ENCODE measurements around the gene ZNF473. TPM values are rescaled to one million over a fixed set of nuclear protein-coding genes. Genes with fewer than 3 reads are reported as not detected.
"Not testable (repeated sequence)": the region's sequence is repeated elsewhere in the genome, so short reads cannot be mapped to it uniquely, and the experiment has no call there.

The ZNF473 gene
- total RNA-seq, 1 donor from 2014 or later: 10.2 TPM

DNA sequence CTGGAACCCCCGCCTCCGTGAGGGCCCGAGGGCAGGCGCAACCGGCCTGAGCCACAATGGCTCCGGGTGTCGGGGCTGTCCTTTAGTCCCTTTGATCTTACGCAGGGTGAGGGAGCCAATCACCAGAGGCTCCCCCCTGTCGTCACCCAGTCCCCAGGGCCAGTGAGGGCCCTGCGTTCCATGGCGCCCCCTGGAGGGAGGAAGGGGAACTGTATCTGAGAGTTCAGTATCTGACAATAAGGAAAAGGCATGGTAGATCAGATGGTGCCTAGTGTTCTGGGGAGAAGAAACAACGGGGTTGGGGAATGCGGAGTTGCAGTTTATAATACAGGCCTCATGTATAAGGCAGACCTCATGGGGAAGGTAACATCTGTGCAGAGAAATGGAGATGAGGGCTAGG is 75.1 kb downstream of the ZNF473 start:
- not testable (repeated sequence) for H3K4me3 ChIP-seq (ENCODE audit: low read depth, low read length); DNase-seq (ENCODE audit: low read depth); H3K36me3 ChIP-seq (ENCODE audit: control insufficient read depth, insufficient read depth, low read length); H3K27me3 ChIP-seq (ENCODE audit: control insufficient read depth, insufficient read depth, low read length)

Other genes starting within 250 kb of the ZNF473 start
- 13.2 and 14.8 TPM in 2 replicates for gene FUZ, start 212.7 kb upstream of the ZNF473 start, total RNA-seq
- gene MED25, start 207.7 kb upstream of the ZNF473 start, total RNA-seq: 31.6 and 34.5 TPM in 2 replicates
- 47.9 and 71.1 TPM in 2 replicates for gene PTOV1, start 174.8 kb upstream of the ZNF473 start, total RNA-seq
- gene PNKP, start 158.4 kb upstream of the ZNF473 start, total RNA-seq: 69.3 and 78.2 TPM in 2 replicates
- gene AKT1S1, start 148.7 kb upstream of the ZNF473 start, total RNA-seq: 23.2 and 34.6 TPM in 2 replicates
- gene TBC1D17, start 148.3 kb upstream of the ZNF473 start, total RNA-seq: 17.4 and 28.1 TPM in 2 replicates
- gene IL4I1, start 129.1 kb upstream of the ZNF473 start, total RNA-seq: 6.2 and 8.2 TPM in 2 replicates
- 22.4 and 22.7 TPM in 2 replicates for gene ATF5, start 96.8 kb upstream of the ZNF473 start, total RNA-seq
- gene NUP62, start 96.5 kb upstream of the ZNF473 start, total RNA-seq: 61.1 and 66.0 TPM in 2 replicates
- gene SIGLEC11, start 64.8 kb upstream of the ZNF473 start, total RNA-seq: not detected in 2 replicates
- 20.5 and 43.4 TPM in 2 replicates for gene VRK3, start 633 bp upstream of the ZNF473 start, total RNA-seq
- not detected in 2 replicates for gene IZUMO2, start 137.3 kb downstream of the ZNF473 start, total RNA-seq
- 87.8 and 96.0 TPM in 2 replicates for gene MYH14, start 177.6 kb downstream of the ZNF473 start, total RNA-seq

Measured in kidney epithelial cell (primary cell).